ENCODE results near the gene GPR137.
A peak's percentile ranks its signal among the peaks of the same experiment; 100 is the strongest.
"Not testable (repeated sequence)": the region's sequence is repeated elsewhere in the genome, so short reads cannot be mapped to it uniquely, and the experiment has no call there.

GPR137 gene

DNA sequence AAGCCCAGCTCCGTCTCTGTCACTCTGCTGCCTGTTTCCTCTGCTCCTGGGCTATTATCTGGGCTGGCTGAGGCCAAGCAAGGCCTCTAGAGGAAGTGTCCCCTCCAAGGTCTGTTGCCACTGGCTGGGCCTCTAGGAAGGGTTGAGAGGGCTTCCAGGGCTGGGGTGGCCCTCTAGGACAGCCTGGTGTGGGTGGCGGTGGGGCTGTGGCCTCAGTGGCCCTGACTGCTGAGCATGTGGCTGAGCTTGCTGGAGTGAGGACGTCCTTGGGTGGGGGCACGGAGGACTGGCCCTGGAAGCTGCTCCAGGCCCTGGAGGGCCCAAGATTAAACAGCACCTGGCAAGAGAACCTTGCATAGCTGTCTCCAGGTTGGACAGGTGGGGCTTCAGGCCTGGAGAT is 38.3 kb downstream of the GPR137 start:
- not testable (repeated sequence) for DNase-seq

- no peak for DNase-seq
Measured at GRCh38 chr11:64324692-64325469, 39.2 kb downstream of the GPR137 start.

DNA sequence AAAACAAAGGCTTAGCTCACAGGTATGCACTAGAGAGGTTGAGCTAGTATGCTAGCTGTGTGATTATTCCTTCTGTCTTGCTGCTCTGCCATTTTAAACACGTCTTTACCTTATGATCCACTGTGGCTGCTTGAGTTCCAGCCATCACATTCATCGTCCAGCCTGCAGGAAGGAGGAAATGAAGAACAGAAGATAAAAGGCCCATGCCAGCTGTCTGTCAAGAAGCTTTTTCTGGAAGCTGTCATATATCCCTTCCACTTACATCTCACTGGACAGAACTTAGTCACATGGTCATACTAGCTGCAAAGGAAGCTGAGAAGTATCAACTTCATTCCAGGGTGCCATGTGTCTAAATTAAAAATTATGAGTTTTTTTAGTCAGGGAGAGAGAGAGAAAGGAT is 41.7 kb downstream of the GPR137 start:
- no peak for DNase-seq

DNA sequence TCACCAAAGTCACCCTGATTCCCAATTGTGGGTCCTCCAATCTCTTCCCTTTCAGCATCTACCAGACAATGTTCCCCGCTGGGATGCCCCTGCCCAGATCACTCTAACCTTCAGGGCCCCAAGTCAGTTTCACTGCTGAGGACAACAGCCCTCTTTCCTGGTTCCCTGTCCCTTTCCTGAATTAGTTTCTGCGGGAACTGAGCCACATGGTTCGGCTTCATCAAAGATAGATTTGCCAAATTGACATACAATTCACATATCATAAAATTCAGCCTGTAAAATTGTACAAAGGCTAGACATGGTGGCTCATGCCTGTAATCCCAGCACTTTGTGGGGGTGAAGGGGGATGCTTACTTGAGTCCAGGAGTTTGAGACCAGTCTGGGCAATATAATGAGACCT is 42.3 kb downstream of the GPR137 start:
- no peak for DNase-seq

- DNase-seq, result no peak
Measured at GRCh38 chr11:64330888-64331287, 45.2 kb downstream of the GPR137 start.

- peak; percentile 74 for DNase-seq
Measured at GRCh38 chr11:64331569-64332371, 46.1 kb downstream of the GPR137 start.

GRCh38 chr11:64333556-64333955 is 47.9 kb downstream of the GPR137 start:
- no peak for DNase-seq

DNA sequence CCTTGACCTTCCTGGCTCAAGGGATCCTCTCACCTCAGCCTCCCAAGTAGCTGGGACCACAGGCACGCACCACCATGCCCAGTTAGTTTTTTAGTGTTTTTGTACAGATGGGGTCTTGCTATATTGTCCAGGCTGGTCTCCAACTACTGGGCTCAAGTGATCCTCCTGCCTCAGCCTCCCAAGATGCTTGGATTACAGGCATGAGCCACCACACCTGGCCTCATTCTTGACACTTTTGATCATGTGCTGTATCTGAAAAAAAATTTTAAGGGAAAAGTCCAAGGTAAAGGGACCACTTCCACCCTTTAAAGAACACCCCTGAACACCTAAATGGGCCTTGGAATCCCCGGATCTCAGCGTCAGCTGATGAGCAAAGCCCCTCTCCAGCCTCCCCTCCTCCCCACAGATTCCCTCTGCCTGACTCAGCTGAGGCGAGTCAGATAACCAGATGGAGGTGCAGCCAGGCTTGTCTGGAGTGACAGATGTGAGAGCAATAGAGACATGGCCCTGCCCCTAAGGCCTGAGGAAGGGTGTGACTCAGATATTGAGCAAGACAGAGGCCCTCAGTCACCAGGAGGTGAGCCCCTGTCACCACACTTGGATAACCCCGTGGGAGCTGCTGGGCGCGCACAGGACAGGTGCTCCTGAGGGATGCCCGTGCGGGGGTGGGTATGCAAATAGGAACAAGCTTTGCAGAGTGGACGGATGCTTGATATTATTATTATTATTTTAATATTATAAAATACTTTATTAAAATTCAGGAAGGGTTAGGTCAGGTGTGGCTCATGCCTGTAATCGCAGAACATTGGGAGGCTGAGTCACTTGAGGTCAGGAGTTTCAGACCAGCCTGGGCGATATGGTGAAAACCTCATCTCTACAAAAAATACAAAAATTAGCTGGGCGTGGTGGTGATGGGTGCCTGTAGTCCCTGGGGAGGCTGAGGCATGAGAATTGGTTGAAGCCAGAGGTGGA is 49.4 kb downstream of the GPR137 start:
- peak; percentile 95 for DNase-seq

DNA sequence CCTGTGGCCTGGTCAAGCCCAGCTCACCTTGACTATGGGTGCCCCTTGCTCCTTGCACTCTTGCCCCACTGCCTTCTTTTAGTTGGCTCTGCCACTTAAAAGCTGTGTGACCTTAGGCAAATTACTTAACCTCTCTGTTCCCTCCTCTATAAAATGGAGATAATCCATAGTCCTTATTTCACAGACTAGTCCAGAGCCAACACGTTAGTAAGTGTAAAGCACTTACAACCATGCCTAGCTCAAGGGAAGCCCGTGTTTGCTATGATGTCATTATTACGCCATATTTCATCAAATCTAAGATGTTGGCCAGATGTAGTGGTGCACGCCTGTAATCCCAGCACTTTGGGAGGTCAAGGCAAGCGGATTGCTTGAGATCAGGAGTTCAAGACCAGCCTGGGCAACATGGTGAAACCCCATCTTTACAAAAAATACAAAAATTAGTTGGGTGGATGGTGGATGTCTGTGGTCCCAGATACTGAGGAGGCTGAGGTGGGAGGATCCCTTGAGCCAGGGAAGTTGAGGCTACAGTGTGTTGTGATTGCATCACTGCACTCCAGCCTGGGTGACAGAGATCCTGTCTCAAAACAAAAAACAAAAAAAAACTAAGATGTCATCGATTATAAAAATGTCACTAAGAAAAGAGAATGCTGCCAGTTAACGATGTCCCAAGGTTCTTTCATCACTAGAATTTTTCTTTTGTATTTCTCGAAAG is 52.0 kb downstream of the GPR137 start:
- no peak for DNase-seq

- no peak for DNase-seq
Measured at GRCh38 chr11:64338716-64339115, 53.1 kb downstream of the GPR137 start.

Data from NCI-H1694 (cell line).